Measurements from ENCODE around the gene CEP85L.

The CEP85L gene

DNA sequence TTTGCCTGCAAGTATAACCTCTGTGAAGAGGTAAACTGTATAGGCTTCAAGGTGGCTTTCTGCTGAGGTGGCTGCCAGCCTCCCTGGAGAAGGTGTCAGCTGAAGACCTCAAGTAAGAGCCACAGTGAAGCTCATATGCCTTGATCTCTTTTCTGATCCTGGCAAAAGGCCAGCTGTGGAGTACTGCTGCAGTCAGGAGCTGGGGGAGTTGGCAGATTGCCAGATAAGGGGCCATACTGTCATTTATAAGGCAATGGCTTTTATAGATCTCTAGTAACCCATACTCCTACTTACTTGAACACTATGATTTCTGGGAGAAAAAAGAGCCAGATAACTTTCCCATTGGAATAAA, 8.8 kb upstream of the CEP85L start:
- no peak for DNase-seq (ENCODE audit: low read depth)

DNA sequence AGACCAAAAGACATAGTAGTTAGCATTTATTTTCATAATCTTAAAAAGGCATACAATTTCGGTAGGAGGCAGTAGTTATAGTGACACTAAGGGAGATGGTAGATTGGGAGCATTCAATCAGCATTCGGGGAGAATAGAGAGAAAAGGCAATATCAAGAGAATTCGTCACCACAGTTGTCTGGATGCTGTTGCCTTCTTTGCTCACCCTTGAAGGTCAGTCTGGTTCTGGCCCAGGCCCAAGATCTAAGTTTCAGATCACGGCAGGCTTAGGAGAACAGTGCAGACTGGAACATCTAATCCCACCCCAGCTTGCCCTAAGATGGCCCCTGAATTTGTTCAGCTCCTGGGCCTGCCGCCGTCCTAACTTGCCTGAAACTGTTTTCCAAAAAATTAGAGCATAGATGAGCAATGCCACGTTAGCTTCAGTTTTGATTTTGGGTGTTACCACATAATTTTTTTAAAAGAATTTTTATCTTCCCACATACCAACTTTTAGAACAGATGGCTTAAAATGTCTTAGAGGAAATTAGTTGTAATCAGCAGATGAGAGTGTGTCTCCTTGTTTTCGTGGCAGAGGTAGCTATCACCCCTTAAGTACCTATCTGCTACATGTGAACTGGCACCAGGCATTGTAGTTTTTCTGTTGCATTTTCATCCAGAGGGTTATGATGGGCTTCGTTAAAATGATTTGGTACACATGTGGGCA, 8.3 kb upstream of the CEP85L start:
- no peak for DNase-seq (ENCODE audit: low read depth)

- no peak for DNase-seq (ENCODE audit: low read depth)
These were observed 5.6 kb upstream of the CEP85L start for GRCh38 chr6:118656847-118657451.

DNA sequence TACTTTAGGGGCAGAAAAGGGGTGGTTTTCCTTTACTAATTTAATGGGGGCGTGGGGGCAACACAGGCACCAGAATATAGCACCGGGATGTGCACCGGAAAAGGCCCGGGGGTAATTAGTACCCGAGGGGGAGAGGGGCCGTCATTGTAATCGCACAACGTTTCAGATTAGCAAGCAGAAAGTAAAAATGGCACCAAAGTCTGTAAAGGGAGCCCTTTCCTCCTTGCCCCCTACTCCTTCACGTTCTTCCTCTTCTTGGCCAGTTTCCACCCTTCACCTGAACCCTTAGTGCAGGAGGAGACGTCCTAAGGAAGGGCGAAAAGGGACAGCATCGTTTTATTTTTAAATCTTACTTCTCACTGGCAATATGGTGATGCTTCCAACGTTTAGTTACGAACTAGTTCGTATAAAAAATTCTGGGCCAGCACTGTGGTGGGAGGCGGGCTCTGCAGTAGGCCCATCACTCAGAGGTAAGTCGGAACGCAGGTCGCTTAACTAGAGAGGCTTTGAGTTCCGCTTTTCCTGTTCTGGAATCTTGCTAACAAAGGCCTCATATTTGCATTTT, 742 bp upstream of the CEP85L start:
- DNase-seq (ENCODE audit: low read depth), result no peak

DNA sequence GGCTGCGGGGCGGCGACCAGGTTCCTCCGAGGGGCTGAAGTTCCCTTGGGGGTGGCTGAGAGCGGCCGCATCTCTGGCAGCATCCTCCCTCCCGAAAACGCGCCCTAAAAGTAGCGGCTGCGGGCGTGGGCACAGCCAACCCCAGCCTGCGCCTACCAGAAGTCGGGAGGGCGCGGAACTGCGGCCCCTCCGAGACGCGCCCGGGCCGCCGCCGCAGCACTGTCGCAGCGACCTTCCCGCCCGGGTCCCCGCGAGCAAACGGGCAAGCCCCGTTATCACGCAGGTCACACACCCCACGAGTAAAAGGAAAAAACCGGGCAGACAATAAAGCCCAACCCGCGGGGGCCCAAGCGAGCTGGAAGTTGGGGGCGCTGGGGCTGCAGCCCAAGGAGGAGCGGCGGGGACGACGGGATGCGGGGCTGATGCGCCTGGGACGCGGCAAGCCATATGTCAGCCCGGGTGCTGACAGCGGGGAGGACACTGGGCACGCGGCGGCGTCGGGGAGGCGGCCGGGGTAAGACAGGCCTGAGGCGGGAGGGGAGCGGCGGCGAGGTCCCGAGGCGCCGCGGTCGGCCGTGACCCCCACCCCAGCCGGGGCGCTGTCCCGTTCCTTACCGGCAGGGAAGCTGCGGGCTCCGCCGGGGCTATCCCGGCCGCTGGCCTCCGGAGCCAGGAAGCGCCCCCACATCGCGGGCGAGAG, 659 bp downstream of the CEP85L start:
- no peak for DNase-seq (ENCODE audit: low read depth)

GRCh38 chr6:118649918-118650581, 1.3 kb downstream of the CEP85L start:
- DNase-seq (ENCODE audit: low read depth), result no peak

DNA sequence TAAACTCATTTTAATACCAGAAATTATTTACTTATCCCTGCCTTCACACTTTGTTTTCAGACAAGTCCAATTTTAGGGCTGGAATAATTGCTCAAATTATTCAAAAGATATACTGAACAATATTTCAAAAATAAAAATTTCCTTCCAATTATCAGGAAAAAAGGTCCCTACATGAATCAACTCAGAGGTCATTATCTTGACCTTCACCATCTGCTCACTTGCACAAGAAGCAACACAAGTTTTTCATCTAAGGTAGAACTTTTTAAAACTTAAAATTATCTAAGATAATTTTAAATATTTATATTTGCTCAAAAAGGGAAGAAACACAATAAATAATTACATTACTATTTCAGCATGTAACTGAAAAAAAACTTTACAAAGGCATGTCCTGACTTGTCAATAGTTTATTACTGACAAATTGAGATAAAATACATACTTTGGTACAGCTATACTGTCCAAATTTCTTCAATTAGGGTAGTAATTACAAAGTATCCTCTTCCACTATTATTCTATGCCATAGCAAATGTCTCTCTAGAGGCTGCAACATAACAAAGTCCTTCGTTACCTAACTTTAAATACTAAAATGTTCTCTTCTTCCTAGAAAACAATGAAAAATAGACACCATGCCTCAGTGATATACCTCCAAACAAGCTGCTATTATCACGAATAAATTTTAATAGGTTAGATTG, 2.4 kb downstream of the CEP85L start:
- DNase-seq (ENCODE audit: low read depth), result no peak

GRCh38 chr6:118646977-118647376, 4.4 kb downstream of the CEP85L start:
- DNase-seq (ENCODE audit: low read depth), result no peak

DNA sequence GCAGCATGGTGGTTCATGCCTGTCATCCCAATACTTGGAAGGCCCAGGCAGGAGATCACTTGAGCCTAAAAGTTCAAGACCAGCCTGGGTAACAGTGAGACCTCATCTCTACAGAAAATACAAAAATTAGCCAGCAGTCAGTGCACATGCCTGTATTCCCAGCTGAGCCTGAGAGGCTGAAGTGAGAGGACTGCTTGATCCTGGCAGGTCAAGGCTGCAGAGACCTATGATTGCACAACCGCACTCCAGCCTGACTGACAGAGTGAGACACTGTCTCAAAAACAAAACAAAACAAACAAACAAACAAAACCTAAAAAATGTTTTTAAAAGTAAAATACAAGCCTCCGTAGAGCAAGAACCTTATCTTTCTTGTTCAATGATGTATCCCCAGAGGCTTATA, 6.0 kb downstream of the CEP85L start:
- no peak for DNase-seq (ENCODE audit: low read depth)

DNA sequence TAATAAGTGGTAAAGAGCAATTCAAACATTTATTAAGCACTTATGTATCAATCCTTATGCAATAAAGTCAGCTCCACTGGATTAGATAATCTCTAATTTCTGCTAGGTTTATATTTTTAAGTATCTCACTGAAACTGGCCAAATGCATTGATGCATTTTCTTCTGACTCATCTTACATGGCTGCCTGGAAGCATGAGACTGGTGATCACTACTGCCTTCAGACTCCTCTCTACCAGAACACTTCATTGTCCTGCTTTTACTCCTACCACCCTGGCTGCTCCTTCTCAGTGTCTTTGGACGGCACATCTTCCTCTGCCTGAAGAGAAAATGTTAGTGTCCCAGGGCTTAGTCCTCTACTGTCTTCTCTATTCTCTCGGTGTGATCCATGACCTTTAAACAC, 7.4 kb downstream of the CEP85L start:
- DNase-seq (ENCODE audit: low read depth), result no peak

DNA sequence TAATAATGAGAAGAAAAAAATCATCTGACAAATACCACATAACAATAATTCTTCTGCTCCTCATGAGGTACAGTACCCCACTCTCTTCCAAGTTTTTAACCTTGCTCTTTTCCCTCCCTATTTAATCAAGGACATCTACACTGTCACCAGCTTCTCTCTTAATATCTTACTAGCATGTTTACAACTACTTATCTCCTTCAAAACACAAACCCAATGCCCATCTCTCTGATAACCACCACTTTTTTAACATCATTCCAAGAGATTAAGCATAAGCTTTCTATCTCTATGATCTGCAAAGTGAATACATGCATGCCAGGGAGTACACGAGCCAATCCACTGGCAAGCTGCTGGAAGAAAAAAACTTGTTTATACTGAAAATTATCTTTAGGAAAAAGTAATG, 10.3 kb downstream of the CEP85L start:
- DNase-seq (ENCODE audit: low read depth), result no peak

DNA sequence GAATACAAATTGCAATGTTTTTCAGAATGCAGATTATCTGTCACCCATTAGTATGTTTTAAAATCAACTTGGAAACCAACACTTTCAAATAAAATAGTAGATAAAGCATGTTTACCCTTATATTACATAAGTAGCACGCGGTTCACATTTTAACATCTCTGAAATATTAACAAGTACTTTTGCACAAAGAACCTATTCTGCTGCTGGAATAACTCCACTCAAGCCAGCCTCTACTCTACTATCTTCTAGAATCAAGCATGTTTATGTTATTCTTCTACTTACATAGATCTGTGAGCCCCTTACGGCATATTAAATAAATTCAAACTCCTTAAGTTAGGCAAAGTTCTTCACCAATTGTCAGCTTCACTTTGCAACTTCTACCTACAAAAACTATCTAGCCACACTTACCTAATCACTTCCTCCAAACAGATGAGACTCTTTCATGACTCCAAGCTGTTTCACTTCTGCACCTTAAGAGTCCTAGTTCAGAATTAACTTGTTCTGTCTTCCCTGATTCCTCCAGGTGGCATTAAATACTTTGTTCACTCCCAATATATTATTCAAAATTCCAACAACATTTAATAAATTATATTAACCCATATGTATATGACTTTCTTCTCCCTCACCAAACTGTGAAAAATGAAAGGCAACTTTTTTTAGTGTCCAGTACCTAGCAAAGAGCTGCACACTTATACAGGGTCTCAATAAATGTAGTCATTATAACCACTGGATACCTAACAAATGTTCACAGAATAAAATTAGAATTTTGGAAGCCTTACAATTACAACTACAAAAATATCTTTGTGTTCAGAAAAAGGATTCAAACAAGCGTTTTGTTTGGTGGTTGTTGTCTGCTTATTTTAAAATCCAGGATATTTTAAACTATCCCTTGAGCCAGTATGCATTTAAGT, 12.1 kb downstream of the CEP85L start:
- no peak for DNase-seq (ENCODE audit: low read depth)

GRCh38 chr6:118638288-118638687, 13.1 kb downstream of the CEP85L start:
- no peak for DNase-seq (ENCODE audit: low read depth)

GRCh38 chr6:118635909-118636735, 15.3 kb downstream of the CEP85L start:
- no peak for DNase-seq (ENCODE audit: low read depth)

DNA sequence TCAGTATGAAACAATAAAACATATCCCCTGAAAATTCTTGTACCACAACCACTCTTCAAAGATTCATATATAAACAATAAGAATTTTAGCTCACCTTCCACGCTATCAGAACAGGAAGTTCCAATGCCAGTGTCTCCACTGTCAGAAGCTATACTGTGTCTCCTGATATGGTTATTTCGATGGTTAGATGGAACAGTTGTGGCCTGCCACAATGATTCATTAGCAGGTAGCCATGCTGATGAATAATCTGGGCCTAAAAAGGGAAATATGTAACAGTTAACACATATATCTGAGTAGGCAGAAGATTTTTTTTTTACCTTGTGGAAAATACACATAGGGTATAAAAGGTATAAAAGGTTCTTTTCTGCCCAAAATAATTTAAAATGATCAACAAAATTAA, 19.0 kb downstream of the CEP85L start:
- DNase-seq (ENCODE audit: low read depth), result no peak

DNA sequence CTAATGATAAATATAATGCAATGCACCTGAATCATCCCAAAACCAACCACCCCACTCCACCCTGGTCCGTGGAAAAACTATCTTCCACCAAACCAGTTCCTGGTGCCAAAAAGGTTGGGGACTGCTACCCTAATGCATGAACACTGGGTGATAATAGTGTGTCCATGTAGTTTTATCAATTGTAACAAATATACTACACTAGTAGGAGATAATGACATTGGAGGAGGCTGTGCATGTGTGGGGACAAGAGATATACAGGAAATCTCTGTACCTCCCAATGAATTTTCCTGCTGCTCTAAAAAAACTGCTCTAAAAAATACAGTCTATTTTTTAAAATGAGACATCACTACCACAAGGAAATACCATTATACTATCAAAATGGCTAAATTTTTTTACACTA, 20.5 kb downstream of the CEP85L start:
- no peak for DNase-seq (ENCODE audit: low read depth)

GRCh38 chr6:118630067-118630466, 21.3 kb downstream of the CEP85L start:
- DNase-seq (ENCODE audit: low read depth), result no peak

DNA sequence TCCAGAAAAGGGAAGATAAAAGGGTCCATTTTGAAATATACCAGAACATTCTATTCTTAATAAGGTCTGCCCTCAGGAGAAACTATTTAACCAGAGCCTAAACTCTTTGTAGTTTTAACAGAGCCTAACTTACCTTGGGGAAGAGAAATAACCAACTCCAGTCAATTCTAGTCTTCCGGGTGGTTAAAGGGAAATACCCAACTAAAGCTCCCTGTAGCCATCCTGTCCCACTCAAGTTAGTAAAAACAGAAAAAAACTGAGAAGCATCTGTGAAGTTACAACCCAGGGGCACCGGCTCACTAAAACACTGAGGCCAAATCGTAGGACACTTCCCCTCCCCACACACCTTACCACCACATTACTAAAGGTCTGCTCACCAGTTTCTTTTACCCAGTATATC, 23.7 kb downstream of the CEP85L start:
- no peak for DNase-seq (ENCODE audit: low read depth)

DNA sequence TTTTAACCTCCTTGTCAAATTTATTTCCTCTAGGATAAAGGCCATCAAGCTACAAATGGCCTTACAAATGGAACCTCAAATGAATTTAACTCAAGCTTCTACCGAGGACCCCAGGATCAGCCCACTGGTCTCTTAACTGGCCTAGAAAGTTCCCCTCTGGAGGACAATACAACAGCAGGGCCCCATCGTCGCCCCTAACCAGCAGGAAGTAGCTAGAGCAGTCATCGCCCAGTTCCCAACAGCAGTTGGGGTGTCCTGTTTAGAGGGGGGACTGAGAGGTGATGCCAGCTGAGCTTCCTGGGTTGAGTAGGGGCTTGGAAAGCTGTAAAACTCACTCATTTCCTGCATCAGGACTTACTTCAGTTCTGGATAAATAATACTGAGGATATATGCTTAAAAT, 25.6 kb downstream of the CEP85L start:
- no peak for DNase-seq (ENCODE audit: low read depth)

- DNase-seq (ENCODE audit: low read depth), result no peak
These were observed 29.5 kb downstream of the CEP85L start for GRCh38 chr6:118621799-118622470.

All from stromal cell of bone marrow (primary cell).